Panc1 (cell line): ENCODE data around the gene PLIN1.

Experiments
- CTCF ChIP-seq: fragments of 450-650 bp; IDR thresholded peaks from 2 replicates; pipeline ENCODE4 v1.5.1; 2017; ENCODE audit warnings: mild to moderate bottlenecking
- REST ChIP-seq, 2 experiments: IDR thresholded peaks; 2 replicates each; pipeline ENCODE4 v1.6.1; 2011 to 2012; ENCODE audit warnings: low read depth in 2 of 2, control low read depth in 1 of 2, low read length in 1 of 2, mild to moderate bottlenecking in 1 of 2, moderate library complexity in 1 of 2; ENCODE audit not compliant: insufficient read depth in 1 of 2

GRCh38 chr15:89664441-89665350 lies 14.5 kb downstream of the PLIN1 start:
- no peak for TF ChIP-seq CTCF
- TF ChIP-seq REST (IDR thresholded peaks at IDR 0.05; ENCODE audit: insufficient read depth in 1 of 2, low read depth in 2 of 2, low read length in 1 of 2): no peak
